NOMO-1 (cell line): Measurements from ENCODE around the gene PTPRG.
"Not testable (repeated sequence)": the region's sequence is repeated elsewhere in the genome, so short reads cannot be mapped to it uniquely, and the experiment has no call there.

Source experiments
- DNase-seq, 2 experiments: peaks; one replicate each; lab custom pipeline; 2025; ENCODE audit not compliant: unreplicated experiment in 2 of 2; lab: John Stamatoyannopoulos, UW

The PTPRG gene

DNA sequence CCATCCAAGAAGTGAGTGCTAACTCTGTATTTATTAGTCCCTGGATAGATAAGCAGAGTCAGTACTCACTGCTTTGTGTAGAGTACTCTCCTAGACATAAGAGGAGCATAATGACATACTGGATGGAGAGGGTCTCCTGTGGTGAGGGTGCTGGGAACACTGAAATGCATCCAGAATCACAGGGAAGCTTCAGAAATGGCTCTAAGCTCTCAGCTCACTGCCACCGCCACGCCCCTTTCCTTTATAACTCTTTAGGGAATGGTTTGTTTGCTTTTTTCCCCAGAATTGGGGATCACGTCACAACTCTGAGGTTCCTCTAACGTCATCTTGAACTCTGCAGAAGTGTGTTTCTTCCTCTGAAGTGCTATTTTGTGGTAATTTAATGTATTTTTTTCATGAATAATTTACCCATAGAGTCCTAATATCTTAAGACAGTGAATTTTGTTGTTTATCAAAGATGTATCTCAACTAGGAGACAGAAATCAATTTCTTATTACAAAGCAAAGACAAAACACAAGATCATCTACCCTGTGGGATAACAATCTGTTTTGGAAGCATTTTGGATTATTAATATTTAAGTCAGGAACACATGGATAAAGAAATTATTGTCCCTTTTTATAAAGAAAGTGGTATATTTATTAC is 154.6 kb downstream of the PTPRG start:
- DNase-seq = no peak

DNA sequence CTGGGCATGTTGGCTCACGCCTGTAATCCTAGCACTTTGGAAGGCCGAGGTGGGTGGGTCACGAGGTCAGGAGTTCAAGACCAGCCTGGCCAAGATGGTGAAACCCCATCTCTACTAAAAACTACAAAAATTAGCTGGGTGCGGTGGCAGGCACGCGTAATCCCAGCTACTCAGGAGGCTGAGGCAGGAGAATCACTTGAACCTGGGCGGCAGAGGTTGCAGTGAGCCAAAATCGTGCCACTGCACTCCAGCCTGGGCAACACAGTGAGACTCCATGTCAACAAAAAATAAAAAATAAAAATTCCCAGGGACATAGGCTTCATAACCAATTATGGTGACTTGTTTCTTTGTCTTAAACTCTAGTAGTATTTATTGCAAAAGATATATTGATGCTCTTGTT is 155.3 kb downstream of the PTPRG start:
- DNase-seq = not testable (repeated sequence)

DNA sequence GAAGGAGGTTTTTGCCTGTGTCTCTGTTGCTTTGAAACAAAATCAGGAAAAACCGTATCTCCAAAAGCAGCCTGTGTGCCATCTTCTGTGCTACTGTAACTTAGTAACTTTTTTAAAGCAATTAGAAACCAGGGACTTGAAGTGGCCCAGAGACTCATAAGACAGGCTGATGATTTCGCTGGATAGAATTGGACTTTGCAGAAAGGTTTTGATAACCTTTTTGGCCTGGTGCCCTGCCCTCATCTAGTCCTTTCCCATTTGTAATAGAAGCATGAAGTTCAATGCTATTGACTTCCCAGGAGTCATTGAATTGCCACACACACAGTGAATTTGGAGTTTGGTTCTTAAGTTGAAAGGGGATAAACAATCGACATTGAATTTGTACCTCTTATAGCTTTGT is 157.2 kb downstream of the PTPRG start:
- no peak for DNase-seq

DNA sequence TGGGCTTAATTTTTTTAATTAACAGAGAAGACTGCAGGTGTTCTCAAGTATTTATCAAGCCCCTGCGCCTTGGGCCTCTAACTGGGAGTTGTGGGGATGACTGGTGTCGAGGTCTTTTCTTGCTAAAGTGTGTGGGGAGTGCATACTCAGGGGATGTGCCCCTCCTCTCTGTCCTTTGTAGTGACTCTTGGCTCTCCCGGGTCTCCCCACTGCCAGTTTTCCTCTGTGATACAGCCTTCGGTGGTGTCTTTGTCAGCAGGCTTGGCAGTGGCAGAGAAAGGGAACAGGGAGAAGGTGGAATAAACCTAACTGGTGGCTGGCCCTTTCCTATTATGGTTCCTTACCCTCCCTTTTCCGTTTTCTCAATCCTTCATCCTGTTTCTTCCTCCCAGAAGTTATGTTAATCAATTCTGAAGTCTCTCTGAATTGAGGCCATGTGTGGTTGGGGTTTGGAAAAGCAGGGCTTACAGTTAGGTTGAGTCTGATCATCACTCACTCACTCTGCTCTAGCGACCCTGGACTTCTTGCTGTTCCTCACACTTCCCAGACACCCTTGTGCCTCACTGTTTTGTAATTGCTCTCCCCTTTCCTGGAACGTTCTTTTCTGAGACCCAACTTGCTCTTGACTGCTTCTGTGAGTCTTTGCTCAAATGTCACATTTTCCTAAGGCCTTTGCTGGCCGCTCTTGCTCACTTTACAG is 158.1 kb downstream of the PTPRG start:
- DNase-seq = no peak

DNA sequence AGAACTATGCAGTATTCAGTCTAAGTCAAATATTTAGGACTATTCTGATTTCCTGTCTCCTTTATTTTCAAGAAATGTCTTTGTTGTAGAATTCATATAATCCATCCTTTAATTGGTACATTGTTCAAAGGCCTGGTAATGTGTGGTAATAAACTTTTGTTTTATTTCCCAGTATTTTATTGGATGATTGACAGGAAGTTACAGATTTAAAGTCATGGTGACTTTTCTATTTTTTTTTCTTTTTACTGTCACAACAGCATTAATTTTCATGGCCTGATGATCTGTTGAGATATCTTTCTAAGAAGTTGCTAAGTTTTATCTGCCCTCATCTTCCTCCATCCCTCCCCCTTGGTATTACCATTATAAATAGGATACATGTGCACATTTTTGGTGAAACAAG is 161.7 kb downstream of the PTPRG start:
- no peak for DNase-seq

DNA sequence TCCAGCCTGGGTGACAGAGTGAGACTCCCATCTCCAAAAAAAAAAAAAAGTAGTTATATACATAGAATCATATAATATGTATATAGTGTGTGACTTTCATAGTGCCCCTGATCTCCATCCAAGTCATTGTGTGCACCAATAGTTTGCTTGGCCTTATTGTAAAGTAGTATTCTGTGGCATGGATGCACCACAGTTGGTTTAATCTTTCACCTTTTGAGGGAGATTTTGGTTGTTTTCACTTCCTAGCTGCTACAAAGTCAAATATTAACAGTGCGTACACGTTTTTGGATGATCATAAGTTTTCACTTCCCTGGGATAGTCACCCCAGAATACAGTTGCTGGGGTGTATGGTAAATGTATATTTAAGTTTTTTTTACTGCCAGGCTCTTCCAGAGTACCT is 162.8 kb downstream of the PTPRG start:
- DNase-seq = no peak

DNA sequence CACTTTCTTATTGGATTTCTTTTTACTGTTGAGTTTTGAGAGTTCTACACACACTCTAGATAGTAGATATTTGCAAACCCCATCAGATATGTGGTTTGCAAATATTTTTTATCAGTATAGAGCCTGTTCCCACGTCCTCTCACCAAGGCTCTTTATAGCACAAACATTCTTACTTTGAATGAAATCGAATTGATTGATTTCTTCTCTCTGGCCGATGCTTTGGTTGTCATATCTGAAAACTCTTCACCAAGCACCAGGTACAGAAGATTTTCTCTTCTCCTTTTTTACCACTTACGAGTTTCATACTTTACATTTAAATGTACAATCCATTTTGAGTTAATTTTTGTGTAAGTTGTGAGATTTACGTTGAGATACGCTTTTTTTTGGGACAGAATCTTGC is 163.4 kb downstream of the PTPRG start:
- DNase-seq = no peak

DNA sequence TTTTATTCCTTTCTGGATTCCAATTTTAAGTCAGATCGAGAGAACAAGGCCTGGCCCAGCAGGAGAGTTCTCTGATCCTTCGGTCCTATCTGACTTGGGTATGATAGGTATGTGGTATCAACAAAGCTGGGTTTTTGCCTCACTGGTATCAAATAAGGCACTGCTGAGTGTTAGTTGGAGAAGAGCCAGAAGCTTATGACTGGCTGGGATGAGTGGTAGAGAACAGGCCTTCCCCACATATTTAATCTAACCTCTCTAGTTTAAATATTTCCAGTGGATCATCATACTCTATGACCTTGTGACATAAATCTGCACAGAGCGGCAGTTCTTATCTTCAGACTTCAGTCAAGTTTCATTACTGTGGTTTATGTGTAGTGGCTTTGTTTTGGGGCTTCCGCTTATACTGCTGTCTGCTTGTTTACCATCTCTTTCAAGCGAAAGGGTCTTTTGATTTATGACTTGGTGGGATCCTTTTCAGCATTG is 164.5 kb downstream of the PTPRG start:
- DNase-seq = no peak

DNA sequence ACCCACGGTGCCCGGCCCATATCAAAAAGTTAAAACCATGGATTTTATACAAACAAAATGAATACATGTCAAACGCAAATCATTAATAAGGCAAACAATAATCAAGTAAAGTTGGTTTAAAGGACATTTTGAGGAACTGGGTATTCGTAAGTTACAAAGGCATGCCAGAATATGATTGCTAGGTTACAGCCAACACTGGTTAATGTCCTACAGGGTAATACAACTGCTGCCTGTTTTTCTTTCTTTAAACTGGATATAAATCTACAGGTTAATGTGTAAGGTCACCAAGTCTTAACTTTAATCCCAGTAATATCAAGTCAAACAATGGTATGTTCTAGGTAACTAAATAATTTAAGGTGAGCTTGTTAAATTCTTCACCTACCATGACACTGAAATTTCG is 166.1 kb downstream of the PTPRG start:
- no peak for DNase-seq

DNA sequence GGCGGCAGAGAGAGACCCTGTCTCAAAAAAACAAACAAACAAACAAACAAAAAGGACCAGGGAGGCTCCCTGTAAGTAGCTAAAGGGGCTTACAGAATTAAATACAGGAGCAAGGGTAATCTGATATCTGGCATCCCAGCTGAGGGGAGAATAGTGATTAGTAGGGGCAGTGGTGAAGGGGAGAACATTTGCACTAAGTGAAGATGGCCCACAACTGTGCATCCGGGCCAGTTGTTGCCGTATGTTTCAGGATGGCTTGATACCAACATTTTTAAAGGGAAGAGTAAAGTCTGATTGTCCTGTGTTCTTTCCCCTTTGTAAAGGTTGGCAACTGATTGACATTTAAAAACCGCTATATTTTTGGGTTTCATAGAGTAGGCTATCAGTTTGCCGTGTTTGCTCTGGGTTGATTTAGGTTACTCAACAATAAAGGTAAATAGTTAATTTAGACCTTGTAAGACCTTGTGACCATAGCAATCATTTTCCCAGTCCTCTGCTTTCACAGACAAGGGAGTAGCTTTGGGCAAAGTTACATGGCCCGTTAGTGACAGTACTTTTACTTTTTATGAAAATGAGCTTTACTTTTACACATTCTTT is 167.8 kb downstream of the PTPRG start:
- DNase-seq = no peak

DNA sequence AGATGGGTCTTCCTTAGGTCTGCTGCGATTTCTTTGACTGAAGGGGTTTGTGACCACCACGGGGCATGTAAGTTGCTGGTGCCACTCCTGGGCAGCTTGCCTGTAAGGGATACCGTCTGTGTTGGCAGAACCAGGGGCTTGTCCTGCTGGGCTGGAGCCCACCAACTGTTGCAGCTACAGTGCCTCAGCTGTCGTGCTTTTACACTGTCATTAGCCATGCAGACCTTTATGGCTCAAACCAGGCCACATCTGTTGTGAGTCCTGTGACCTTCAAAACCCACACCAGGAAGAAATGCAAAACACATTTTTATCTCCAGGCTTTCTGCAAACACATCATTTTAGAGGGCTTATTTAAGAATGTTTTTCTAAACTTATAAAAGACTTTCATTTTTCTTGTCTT is 168.7 kb downstream of the PTPRG start:
- no peak for DNase-seq

DNA sequence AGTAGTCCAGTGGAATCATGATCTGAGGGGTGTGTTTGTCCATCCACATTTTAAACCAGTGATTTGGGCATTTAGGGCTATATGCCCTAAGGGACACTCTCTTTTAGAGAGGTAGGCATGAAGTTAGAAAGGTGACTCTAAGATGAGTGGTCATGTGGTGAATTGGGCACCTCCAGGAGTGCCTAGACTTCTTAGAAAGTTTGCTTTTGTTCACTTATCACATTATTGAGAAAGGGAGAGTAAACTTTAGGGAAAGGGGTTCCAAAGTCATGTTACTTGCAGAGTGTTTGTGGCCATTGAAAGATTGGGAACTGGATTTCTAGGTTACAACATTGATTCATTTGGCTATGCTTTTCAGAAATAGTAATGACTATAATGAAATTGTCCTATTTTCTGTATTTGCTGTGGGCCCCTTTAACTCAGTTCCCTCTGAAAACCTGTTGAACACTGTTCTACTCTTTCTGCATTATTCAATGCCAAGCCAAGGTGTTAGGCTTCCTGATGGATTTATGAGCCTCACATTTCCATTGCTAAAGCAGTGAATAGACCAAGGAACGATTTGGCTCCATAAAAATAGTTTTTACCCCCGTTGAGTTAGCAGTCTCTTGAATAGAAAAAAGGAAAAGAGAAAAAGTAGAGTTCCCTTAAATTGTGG is 169.3 kb downstream of the PTPRG start:
- no peak for DNase-seq

DNA sequence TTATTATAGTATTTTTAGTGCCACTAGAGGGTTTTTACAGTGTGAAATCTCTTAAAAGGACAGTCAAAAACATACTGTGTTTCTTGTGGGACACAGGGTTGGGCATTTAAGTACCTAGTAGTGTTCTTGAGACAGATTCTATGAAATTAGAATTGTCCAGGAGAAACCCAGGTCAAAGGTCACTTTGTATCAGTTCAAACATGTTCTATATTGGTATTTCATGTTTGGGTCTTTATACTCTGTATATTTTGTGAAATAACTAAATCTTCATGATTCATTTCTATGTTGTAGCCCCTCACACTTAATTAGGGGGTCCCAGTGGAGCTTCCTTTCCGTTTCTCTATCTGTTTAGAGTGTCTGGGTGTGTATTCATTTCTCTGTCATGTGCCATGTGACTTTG is 171.6 kb downstream of the PTPRG start:
- no peak for DNase-seq

DNA sequence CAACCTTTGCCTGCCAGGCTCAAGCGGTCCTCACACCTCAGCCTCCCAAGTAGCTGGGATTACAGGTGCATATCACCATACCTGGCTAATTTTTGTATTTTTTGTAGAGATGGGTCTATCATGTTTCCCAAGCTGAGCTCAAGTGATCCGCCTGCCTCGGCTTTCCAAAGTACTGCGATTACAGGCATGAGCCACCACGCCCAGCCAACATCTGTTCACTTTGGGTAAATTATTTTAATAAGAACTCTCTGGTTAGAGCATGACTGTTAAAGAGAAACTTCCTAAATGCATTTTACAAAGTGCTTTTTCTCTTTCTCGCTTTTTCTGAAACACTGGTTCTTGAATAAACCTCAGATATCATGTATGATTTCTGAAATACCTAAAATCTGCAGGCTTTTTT is 172.5 kb downstream of the PTPRG start:
- no peak for DNase-seq

DNA sequence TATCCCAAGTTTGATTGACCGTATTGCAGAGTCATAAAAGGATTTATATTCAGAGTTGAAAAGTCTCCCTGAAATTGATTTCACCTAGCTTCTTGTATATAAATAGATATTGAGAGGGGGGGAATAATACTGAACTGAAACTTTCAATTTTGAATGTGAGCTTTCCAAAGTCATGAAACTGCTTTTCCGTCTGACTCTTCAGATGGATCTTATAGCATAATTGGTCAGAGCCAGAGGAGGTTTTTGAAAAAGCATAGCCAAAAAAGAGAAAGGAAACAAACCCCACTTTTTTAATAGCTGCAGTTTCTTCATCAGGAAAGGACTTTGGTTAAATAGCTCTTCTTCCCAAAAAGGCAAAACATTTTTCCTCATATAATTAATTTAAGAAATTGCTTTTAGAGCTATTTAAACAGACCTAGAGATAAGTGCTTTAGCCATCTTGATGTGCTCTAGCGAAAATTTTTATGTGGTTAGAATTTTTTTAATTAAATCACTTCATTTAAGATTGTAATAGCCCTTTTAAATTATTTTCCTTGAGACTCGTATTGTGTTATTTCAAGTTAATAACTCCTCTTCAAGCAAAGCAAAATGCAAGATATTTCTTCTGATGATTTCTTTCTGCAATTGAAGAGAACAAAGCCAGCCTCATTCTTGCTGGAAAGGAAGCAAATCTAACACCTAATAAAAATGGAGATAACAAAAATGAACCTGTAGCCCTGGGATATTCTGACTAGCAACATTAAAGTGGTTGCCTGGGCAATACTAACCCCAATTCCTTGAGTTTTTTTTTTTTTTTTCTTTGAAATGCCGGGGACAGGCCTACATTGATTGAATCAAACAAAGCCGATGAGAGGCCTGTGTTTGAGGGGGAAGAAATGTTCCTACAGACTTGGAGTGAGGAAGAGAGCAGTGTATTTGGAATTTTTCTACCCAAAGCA is 173.6 kb downstream of the PTPRG start:
- no peak for DNase-seq

DNA sequence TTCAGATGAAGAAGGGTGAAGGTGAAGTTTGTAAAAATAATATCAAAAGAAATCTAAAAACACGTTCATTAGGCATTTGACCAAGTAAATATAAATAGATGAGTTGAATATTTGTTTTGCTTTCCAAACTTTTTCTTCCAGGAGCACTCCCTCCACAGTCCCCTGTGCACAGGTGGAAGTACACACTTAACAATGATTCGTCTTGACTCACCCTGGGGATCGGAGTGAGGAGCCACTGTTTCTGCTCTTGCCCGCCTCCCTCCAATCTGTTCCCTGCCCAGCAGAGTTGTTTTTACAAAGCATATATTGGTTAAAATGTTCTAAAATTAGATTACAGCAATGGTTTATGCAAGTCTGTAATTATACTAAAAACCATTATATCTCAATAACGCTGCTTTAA is 175.1 kb downstream of the PTPRG start:
- DNase-seq = no peak

DNA sequence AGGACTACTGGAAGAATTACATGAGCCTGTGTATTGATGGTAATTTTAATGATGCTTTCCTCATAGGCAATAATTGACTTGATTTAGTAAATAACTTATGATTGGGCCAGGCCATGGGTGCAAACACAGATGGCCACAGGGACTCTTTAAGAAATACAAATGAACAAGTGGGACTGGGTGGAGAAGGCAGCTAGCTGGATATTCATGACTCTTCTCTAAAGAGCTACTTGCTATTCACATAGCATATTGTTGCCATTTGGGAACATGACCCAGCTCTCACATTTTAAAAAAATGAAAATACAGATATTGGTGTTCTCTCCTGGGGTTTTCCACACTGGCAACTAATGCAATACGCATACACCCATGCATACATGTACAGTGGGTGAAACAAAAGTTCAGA is 178.3 kb downstream of the PTPRG start:
- DNase-seq = no peak

DNA sequence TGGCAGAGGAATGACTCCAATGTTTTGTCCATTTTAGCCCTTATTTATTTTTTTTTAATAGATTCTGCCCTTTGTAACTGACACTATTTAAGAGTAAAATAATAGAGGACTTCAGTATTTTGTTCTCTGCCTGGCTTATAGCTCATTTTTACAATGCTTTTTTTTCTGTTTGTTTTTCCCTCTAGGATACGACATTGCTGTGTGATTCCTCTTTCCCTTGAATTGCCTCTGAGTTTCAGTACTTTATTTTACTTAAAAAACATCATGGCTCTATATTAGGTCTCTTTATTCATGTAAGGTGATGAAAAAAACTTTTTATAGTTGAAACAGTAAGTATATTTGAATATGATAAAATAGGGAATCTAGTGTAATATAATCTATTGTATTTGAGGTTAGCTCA is 179.1 kb downstream of the PTPRG start:
- no peak for DNase-seq

DNA sequence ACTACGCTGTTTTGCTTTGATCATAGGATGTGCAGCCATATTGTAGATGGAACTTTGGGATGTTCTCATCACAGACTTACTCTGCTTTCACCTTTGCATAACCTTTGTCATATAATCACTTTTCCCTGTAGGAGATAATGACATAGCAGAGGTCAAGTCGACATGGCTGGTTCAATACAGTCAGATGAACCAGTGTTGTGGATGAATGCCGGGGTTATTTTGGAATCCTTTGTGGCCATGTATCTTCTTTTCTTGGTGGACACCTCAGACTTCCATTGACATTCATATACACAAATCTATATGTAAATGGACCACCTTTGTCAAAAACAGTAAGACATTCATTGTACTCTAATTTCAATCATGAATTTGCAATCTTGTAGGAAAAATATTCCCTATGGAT is 180.2 kb downstream of the PTPRG start:
- no peak for DNase-seq

DNA sequence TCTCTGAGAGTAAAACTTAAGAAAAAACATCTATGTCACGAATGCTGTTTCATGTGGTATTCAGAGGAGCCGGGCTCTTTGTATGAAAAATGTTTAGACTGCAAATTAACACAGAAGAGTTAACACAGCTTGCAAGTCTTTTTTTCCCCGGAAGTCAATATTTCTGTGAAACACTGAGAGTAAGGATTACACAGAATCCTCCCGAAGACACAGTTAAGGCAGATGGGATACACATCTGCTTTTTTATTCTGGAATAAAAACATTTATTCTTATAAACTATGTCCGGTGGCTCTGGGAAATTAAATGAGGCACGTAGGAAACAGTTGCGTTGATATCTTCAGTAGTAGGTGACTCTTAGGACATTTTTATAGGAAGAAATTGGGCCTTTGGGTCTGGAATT is 180.6 kb downstream of the PTPRG start:
- no peak for DNase-seq

DNA sequence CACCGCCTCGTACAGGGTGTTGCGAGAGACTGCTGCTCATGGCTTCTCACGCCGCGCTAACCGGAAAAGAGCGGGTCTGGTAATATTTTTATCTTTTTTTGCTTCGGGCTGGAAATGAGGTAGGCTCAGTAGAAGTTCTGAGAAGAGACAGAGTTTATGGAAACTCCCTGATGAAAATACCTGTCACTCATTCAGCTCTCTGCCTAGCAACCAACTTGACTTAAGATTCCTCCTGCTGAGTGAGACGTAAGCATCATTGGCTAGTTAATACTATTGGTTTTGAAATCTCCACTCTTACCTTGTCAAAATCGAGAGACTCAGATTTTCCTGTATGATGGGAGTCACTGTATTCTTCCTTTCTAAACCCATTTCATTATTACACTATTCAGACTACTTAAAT is 181.7 kb downstream of the PTPRG start:
- no peak for DNase-seq
